Cardiac fibroblast (primary cell): Measurements from ENCODE around the gene PAX9.

Experiments
- DNase-seq, 2 donors: peaks; one replicate each; pipeline versions ENCODE4 v3.0.0 to v3.0.0-alpha.2; 2010; ENCODE audit warnings: low read depth in 2 of 2
- H3K4me3 ChIP-seq, 2 donors: replicated peaks in 1 of 2; 1 replicate in 1 of 2; 2 replicates in 1 of 2; pipeline ENCODE4 v1.5.1; 2011; ENCODE audit warnings: low read depth in 2 of 2, low read length in 2 of 2, mild to moderate bottlenecking in 2 of 2, moderate library complexity in 1 of 2
- TF ChIP-seq, protein P1 (sequence below): IDR thresholded peaks from one replicate; pipeline ENCODE4 v1.5.1; 2011; ENCODE audit warnings: low read depth, mild to moderate bottlenecking, low read length, inconsistent platforms

PAX9 gene

DNA sequence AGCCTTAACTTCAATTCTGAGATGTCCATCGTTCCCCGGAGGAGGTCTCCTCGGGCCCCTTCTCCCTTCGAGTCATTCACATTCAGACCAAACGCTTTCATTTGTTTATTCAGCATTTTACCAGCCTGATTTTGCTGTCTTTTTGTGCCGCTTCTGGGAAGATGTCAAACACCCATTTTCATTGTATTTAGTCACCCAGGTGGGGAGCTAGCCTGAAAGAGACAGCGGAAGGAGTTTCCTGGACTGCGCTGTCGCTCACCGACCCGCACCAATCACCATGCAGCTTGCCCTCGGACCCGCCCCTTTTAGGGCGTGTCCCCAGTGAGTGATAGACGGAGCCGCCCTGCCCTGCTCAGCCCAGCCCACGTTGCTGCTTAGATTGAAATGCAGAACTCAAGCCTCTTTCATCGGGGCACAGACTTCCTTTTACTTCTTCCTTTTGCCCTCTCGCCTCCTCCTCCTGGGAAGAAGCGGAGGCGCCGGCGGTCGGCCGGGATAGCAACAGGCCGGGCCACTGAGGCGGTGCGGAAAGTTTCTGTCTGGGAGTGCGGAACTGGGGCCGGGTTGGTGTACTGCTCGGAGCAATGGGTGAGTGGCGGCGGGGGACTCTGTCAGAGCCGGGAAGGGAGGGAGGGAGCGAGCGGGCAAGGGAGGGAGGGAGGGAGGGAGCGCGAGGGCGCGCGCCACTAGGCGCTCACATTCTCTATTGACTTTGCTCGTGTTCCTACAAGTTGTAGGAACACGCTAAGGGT lies at the start of gene PAX9:
Gene PAX9 (plus strand): TSS at position 355 of the 752 bp plus-strand sequence. CDS start 230 bp downstream, at position 585.
- H3K4me3 ChIP-seq, result peak within 1 kb of the TSS; percentile 11 to 39
- DNase-seq, result peak; percentile 36 to 58

GRCh38 chr14:36617824-36618223 lies 43.8 kb upstream of the PAX9 start:
- DNase-seq, result no peak
- no peak overlapping the region for H3K4me3 ChIP-seq
- TF ChIP-seq, protein P1, sequence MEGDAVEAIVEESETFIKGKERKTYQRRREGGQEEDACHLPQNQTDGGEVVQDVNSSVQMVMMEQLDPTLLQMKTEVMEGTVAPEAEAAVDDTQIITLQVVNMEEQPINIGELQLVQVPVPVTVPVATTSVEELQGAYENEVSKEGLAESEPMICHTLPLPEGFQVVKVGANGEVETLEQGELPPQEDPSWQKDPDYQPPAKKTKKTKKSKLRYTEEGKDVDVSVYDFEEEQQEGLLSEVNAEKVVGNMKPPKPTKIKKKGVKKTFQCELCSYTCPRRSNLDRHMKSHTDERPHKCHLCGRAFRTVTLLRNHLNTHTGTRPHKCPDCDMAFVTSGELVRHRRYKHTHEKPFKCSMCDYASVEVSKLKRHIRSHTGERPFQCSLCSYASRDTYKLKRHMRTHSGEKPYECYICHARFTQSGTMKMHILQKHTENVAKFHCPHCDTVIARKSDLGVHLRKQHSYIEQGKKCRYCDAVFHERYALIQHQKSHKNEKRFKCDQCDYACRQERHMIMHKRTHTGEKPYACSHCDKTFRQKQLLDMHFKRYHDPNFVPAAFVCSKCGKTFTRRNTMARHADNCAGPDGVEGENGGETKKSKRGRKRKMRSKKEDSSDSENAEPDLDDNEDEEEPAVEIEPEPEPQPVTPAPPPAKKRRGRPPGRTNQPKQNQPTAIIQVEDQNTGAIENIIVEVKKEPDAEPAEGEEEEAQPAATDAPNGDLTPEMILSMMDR, result no peak

More for the DNA sequence above, at the start of gene PAX9:
- TF ChIP-seq, protein P1, result no peak

DNA sequence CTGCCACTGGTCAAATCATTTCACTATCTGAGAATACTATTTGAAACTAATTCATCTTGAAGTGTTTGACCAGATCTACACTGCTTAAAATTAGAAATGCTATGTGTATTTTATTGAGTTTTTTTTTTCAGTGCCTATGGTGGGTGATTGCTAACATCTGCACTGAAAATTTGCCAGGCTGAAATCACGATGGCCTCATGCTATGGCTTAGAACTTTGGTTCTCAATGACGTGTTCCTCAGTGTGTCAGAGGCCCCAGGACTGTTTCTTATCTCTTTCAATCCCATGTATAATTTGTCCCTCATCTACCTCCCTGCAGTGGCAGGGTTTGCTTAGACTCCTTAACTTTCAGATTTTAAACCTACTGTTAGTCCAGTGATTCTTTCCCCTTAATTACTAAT lies 43.0 kb upstream of the PAX9 start:
- DNase-seq, result no peak
- H3K4me3 ChIP-seq, result no peak overlapping the region
- TF ChIP-seq, protein P1, result no peak

- H3K4me3 ChIP-seq, result no peak overlapping the region
- no peak for DNase-seq
- TF ChIP-seq, protein P1, result no peak
Measured at GRCh38 chr14:36619131-36619530, 42.5 kb upstream of the PAX9 start.

DNA sequence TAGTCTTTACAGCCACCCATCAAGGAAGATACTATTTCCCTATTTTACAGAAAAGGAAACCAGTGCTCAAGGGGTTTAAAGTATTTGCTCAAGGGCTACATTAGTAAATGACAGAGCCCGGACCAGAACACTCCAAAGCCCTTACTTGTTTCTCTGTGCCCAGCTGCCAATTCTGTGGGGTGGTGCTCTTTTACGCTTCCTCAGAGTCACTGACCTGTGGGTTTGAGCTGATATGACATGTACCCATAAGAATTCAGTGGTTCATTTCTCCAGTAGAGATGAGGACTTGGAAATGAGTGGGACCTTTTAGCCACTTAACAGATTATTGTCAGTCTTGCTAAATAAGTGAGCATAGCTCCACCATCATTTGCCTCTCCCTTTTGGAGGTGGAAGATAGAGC lies 41.8 kb upstream of the PAX9 start:
- TF ChIP-seq, protein P1, result no peak
- H3K4me3 ChIP-seq, result no peak overlapping the region
- DNase-seq, result no peak

- no peak for DNase-seq
- TF ChIP-seq, protein P1, result no peak
Measured at GRCh38 chr14:36625014-36625413, 36.6 kb upstream of the PAX9 start.

More at GRCh38 chr14:36625014-36625413, 36.6 kb upstream of the PAX9 start:
- H3K4me3 ChIP-seq, result no peak overlapping the region
